ENCODE results near the gene SULT1C3.

GRCh38 chr2:108270346-108270745 is 30.6 kb downstream of the SULT1C3 start:
- TF ChIP-seq POLR2AphosphoS5 (IDR thresholded peaks at IDR 0.05; ENCODE audit: low read depth, low read length), result no peak
- no peak for TF ChIP-seq FOXP2 (optimal IDR thresholded peaks at IDR 0.05; ENCODE audit: borderline replicate concordance, extremely low read depth, extremely low read length, insufficient read depth)
